GM13977 (cell line): Measurements from ENCODE around the gene PDE1C.

Experiments
- DNase-seq: peaks from one replicate; pipeline ENCODE4 v3.0.0; 2012; ENCODE audit warnings: low spot score
- in situ Hi-C: fragments of 300-500 bp; cut with MboI; formaldehyde crosslinking; loops from one replicate; pipeline ENCODE4 v1.12.0; 2022; ENCODE audit warnings: low sequenced_read_pairs, low pct_unique_long_range_greater_than_20kb, mixed read lengths, inconsistent platforms; ENCODE audit not compliant: unreplicated experiment
- TF ChIP-seq, protein P1 (sequence below): IDR thresholded peaks from 2 replicates; pipeline ENCODE4 v1.5.1; 2012; ENCODE audit warnings: mild to moderate bottlenecking, control low read depth; ENCODE audit not compliant: insufficient read depth; ENCODE audit errors: extremely low read depth, missing control alignments

PDE1C gene

DNA sequence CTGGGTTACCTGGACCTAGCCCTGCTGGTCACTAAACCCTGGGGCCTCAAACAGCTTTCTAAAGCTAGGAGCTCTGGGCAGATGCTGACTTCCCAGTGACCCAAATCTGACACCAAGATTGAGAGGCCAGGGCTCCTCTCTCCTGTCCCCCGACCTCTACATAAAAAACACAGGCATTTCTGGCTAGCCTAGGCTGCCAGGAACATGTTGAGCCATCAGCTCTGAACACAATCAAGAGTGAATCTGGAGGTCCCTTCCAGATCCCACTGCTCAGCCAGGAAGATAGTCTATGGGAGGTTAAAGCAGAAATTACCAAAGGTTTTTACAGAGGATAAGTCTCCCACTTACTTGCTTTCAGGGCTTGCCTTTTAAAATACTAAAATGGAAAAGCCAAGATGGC lies 22.1 kb upstream of the PDE1C start:
- TF ChIP-seq, protein P1, sequence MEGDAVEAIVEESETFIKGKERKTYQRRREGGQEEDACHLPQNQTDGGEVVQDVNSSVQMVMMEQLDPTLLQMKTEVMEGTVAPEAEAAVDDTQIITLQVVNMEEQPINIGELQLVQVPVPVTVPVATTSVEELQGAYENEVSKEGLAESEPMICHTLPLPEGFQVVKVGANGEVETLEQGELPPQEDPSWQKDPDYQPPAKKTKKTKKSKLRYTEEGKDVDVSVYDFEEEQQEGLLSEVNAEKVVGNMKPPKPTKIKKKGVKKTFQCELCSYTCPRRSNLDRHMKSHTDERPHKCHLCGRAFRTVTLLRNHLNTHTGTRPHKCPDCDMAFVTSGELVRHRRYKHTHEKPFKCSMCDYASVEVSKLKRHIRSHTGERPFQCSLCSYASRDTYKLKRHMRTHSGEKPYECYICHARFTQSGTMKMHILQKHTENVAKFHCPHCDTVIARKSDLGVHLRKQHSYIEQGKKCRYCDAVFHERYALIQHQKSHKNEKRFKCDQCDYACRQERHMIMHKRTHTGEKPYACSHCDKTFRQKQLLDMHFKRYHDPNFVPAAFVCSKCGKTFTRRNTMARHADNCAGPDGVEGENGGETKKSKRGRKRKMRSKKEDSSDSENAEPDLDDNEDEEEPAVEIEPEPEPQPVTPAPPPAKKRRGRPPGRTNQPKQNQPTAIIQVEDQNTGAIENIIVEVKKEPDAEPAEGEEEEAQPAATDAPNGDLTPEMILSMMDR: no peak
- DNase-seq: no peak
- in situ Hi-C loops: no loop called here

- TF ChIP-seq, protein P1: no peak
- in situ Hi-C loops: no loop called here
These were observed 21.5 kb upstream of the PDE1C start for GRCh38 chr7:32091608-32092210.

GRCh38 chr7:32089678-32090077 lies 19.5 kb upstream of the PDE1C start:
- TF ChIP-seq, protein P1: no peak
- in situ Hi-C loops: no loop called here
- no peak for DNase-seq

More at GRCh38 chr7:32091608-32092210, 21.5 kb upstream of the PDE1C start:
- no peak for DNase-seq

DNA sequence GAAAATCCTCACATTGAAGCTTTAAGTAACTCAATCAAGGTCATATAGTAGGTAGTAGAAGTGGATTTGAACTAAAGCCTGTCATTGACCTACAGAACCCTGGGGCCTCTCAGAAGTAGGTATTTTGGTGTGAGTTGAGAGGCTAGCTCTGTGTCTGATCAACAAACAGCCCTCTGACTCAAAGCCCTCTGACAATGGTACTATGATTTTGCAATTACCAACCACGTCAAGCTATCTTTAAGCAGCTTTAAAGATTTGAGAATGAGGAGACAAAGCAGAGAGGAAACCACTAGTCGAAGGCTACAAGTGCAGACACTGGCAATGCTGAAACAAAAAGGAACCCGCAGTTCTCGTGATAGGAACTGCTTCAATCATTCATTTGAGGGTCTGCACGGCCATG lies 19.0 kb upstream of the PDE1C start:
- TF ChIP-seq, protein P1: no peak
- DNase-seq: no peak
- in situ Hi-C loops: no loop called here

DNA sequence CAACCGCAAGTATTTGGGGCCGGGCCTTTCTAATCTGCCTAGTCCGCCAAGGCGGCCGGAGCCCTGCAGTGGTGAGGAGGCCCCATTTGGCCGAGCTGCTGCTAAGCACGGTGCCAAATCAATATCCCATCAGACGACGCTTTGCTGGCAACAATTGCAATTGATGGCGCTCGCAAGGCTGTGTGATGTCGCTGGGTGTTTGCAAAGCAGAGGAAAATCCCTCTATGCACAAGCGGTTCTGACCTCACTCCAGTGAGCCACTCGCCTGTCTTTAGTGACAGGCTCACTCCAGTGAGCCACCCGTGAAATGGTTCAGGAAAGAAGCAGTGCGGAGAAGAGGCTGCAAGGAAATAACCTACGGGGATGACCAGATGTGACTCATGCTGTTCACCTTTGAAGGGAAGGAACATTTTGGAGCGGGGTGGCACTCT lies 18.3 kb upstream of the PDE1C start:
- TF ChIP-seq, protein P1: no peak
- DNase-seq: no peak
- in situ Hi-C loops: no loop called here

GRCh38 chr7:32079510-32079909 lies 9.3 kb upstream of the PDE1C start:
- in situ Hi-C loops: no loop called here
- TF ChIP-seq, protein P1: no peak
- DNase-seq: no peak
